PC-3 (cell line): ENCODE data around the gene SAPCD2. TPM values are rescaled to one million over a fixed set of nuclear protein-coding genes. Genes with fewer than 3 reads are reported as not detected.

Experiments used
- ATAC-seq: fragments of 200-7000 bp; cut with Tn5 transposase; 2 replicates; pipeline ENCODE4 v1.9.1; 2020; ENCODE audit warnings: mild to moderate bottlenecking, moderate library complexity
- BruUV-seq: library from RNA; stranded (reverse); fragments of 400-500 nt; replicated peaks from 2 replicates; lab custom pipeline; 2021; lab: Mats Ljungman, UMichigan
- CTCF ChIA-PET: fragments of 300-600 bp; sonication (Branson Sonifier 250); formaldehyde crosslinking; loops from one replicate; lab custom pipeline; 2022; ENCODE audit warnings: antibody characterized with exemption; lab: Charles Lee
- POLR2A ChIA-PET: fragments of 300-600 bp; sonication (Branson Sonifier 250); formaldehyde crosslinking; loops from one replicate; lab custom pipeline; 2022; ENCODE audit warnings: antibody characterized with exemption; ENCODE audit not compliant: unreplicated experiment; lab: Charles Lee
- DNase-seq: peaks from one replicate; pipeline ENCODE4 v3.0.0-alpha.2; 2015
- H2AFZ ChIP-seq: fragments of 300-600 bp; sonication (generic); 2 replicates; pipeline ENCODE4 v1.6.0; 2016; ENCODE audit warnings: antibody characterized with exemption, low read length
- H3F3A ChIP-seq: fragments of 300-600 bp; sonication (generic); one replicate; pipeline ENCODE4 v1.6.0; 2017; ENCODE audit warnings: antibody characterized with exemption, low read length, control low read depth, mild to moderate bottlenecking; ENCODE audit not compliant: unreplicated experiment
- H3K27ac ChIP-seq: fragments of 300-600 bp; sonication (generic); 2 replicates; pipeline ENCODE4 v1.5.1; 2016; ENCODE audit warnings: mild to moderate bottlenecking, low read length
- H3K27me3 ChIP-seq: fragments of 300-600 bp; sonication (generic); 2 replicates; pipeline ENCODE4 v1.6.1; 2016; ENCODE audit warnings: low read length, mixed read lengths
- H3K36me3 ChIP-seq: fragments of 300-600 bp; sonication (generic); 2 replicates; pipeline ENCODE4 v1.6.1; 2016; ENCODE audit warnings: low read depth, mixed run types, low read length, mixed read lengths
- H3K4me1 ChIP-seq: fragments of 300-600 bp; sonication (generic); 2 replicates; pipeline ENCODE4 v1.5.1; 2016; ENCODE audit warnings: low read length; ENCODE audit not compliant: insufficient read depth
- H3K4me2 ChIP-seq: fragments of 300-600 bp; sonication (generic); 2 replicates; pipeline ENCODE4 v1.6.0; 2016; ENCODE audit warnings: low read length
- H3K4me3 ChIP-seq: fragments of 300-600 bp; sonication (generic); 2 replicates; pipeline ENCODE4 v1.5.1; 2016; ENCODE audit warnings: mild to moderate bottlenecking, low read length, mixed read lengths
- H3K79me2 ChIP-seq: fragments of 300-600 bp; sonication (generic); 2 replicates; pipeline ENCODE4 v1.6.1; 2017; ENCODE audit warnings: low read length, mixed read lengths
- H3K9ac ChIP-seq: fragments of 300-600 bp; sonication (generic); 2 replicates; pipeline ENCODE4 v1.6.0; 2016; ENCODE audit warnings: mild to moderate bottlenecking, low read length
- H3K9me2 ChIP-seq: fragments of 300-600 bp; sonication (generic); replicated peaks from 2 replicates; pipeline ENCODE4 v1.6.1; 2016; ENCODE audit warnings: mixed run types, low read length, mixed read lengths
- H3K9me3 ChIP-seq: fragments of 300-600 bp; sonication (generic); 2 replicates; pipeline ENCODE4 v1.6.1; 2016; ENCODE audit warnings: low read length, mixed read lengths
- H4K20me1 ChIP-seq: fragments of 300-600 bp; sonication (generic); 2 replicates; pipeline ENCODE4 v1.6.1; 2016; ENCODE audit warnings: low read length, mixed read lengths
- EZH2 ChIP-seq: fragments of 300-600 bp; sonication (generic); IDR thresholded peaks from one replicate; pipeline ENCODE4 v1.6.1; 2017; ENCODE audit warnings: antibody characterized with exemption, mild to moderate bottlenecking, low read length; ENCODE audit not compliant: unreplicated experiment
- EZH2phosphoT487 ChIP-seq: fragments of 300-600 bp; sonication (generic); IDR thresholded peaks from 2 replicates; pipeline ENCODE4 v1.6.1; 2018; ENCODE audit warnings: mild to moderate bottlenecking, antibody characterized with exemption, low read length, borderline replicate concordance
- intact Hi-C: fragments of 100-400 bp; cut with micrococcal nuclease; formaldehyde crosslinking; loops from 2 replicates; pipeline ENCODE4 v1.9.0; 2023
- total RNA-seq: library from RNA; depleted of rRNA; stranded (reverse); fragments of >200 nt; gene quantifications from 2 replicates; pipeline ENCODE4 v1.2.3, GENCODE V29; 2014
- TF ChIP-seq, protein P1 (sequence below): fragments of 300-600 bp; sonication (generic); conservative IDR thresholded peaks from 2 replicates; pipeline ENCODE4 v1.5.1; 2017; ENCODE audit warnings: antibody characterized with exemption, low read depth, mild to moderate bottlenecking, low read length

Gene SAPCD2
- total RNA-seq, 1 experiment from 2014 or later, result 98.4 TPM

DNA sequence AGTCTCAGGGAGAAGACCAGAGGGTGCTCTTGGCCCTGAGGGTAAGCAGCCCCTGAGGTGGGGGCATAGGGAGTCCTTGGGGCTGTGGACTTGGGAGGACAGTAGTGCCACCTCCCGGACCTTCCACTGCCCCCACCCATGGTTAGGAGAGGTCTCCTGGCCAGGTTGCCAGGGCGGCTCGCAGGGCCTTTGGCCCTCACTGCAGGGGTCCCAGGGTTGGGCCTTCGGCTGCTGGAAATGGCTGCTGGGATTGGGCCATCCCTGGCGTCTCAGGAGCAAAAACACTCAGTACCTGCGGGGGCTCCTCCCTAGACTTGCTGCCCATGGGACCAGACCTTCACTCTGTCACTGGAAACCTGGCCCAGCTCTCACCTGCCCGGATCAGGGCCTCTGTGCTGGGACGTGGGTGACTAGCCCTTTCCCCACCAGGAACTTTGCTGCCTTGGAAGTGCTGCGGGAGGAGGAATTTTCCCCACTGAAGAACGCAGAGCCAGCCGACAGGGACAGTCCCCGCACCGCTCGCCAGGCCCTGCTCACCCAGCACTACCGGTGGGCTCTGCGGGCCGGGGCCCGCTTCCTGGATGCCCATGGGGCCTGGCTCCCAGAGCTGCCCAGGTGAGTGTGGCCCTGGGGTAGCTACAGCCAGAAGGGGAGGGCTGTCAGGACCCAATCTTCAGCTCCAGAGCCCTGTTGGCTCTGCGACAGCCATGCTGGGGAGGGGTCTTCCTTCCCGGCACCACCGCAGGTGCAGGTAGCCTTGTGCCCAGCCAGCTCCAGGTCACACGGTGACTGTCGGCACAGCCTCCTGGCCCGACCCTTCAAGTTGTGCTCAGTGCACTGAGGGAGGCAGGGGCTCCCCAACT lies 10.1 kb upstream of the SAPCD2 start:
- Histone ChIP-seq H2AFZ (no peak overlapping the region), H4K20me1 (no peaks in the 10 kb centered on the region), H3K9me3 (no peaks in the 10 kb centered on the region), H3K4me2 (no peak overlapping the region), H3K27me3 (no peaks in the 10 kb centered on the region), H3K79me2 (peaks cover 8% of the 10 kb centered on the region; the same call in 1 of the 2 replicates), H3K9ac (no peak overlapping the region), H3K4me1 (peaks cover 19% of the 10 kb centered on the region), H3F3A (no peaks in the 10 kb centered on the region), H3K9me2 (no peaks in the 10 kb centered on the region), H3K27ac (no peak overlapping the region), H3K36me3 (no peaks in the 10 kb centered on the region), H3K4me3 (no peak overlapping the region)
- BruUV-seq, result no TSS peak
- ChIA-PET POLR2A (no interaction called here), CTCF (no interaction called here)
- DNase-seq (no peak), ATAC-seq (no peak)
- TF ChIP-seq, protein P1, sequence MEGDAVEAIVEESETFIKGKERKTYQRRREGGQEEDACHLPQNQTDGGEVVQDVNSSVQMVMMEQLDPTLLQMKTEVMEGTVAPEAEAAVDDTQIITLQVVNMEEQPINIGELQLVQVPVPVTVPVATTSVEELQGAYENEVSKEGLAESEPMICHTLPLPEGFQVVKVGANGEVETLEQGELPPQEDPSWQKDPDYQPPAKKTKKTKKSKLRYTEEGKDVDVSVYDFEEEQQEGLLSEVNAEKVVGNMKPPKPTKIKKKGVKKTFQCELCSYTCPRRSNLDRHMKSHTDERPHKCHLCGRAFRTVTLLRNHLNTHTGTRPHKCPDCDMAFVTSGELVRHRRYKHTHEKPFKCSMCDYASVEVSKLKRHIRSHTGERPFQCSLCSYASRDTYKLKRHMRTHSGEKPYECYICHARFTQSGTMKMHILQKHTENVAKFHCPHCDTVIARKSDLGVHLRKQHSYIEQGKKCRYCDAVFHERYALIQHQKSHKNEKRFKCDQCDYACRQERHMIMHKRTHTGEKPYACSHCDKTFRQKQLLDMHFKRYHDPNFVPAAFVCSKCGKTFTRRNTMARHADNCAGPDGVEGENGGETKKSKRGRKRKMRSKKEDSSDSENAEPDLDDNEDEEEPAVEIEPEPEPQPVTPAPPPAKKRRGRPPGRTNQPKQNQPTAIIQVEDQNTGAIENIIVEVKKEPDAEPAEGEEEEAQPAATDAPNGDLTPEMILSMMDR, result no peak
- TF ChIP-seq EZH2, result no peak
- TF ChIP-seq EZH2phosphoT487, result no peak
- intact Hi-C loops, result no loop called here

DNA sequence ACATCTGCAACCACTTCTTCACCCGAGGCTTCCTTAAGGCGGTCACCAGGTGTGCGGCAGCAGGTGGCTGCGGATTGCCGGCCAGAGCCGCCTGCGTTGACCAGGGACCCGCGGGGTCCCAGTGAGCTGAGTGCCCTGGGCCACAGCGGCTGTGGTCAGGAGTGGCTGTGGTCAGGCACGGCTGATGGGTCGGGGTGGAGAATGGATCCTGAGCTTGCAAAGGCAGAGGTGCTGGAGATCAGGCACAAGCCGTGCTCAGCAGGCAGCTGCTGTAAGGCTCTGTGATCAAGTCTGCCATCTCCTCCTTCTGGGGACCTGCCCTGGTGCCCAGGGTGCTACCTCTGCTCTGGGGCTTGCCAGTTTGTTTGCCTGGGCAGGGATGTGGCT lies 9.0 kb upstream of the SAPCD2 start:
- TF ChIP-seq EZH2phosphoT487 (no peak), EZH2 (no peak)
- TF ChIP-seq, protein P1, result no peak
- Histone ChIP-seq H3K4me2 (no peak overlapping the region), H3K27me3 (no peaks in the 10 kb centered on the region), H3K36me3 (no peaks in the 10 kb centered on the region), H2AFZ (no peak overlapping the region), H3K9me3 (no peaks in the 10 kb centered on the region), H3K9me2 (no peaks in the 10 kb centered on the region), H3K27ac (no peak overlapping the region), H4K20me1 (no peaks in the 10 kb centered on the region), H3K4me3 (no peak overlapping the region), H3F3A (no peaks in the 10 kb centered on the region), H3K79me2 (peaks cover 8% of the 10 kb centered on the region; the same call in 1 of the 2 replicates), H3K9ac (no peak overlapping the region), H3K4me1 (peaks cover 16% of the 10 kb centered on the region)
- no peak for DNase-seq
- no peak for ATAC-seq
- no TSS peak for BruUV-seq
- ChIA-PET CTCF (no interaction called here), POLR2A (no interaction called here)
- intact Hi-C loops, result no loop called here
